Calu3 (cell line): ENCODE measurements around the gene LONRF3. TPM values are rescaled to one million over a fixed set of nuclear protein-coding genes. Genes with fewer than 3 reads are reported as not detected.
"Not testable (repeated sequence)": the region's sequence is repeated elsewhere in the genome, so short reads cannot be mapped to it uniquely, and the experiment has no call there.

Source experiments
- BruUV-seq: library from RNA; stranded (reverse); fragments of 400-500 nt; replicated peaks from 2 replicates; lab custom pipeline; 2021; lab: Mats Ljungman, UMichigan
- CTCF ChIA-PET: fragments of 300-600 bp; sonication (Branson Sonifier 250); formaldehyde crosslinking; loops from one replicate; lab custom pipeline; 2022; ENCODE audit warnings: antibody characterized with exemption; lab: Charles Lee
- DNase-seq: peaks from one replicate; pipeline ENCODE4 v3.0.0; 2022
- H3K27ac Mint-ChIP-seq: one replicate; pipeline ENCODE4 v1.8.0; 2022; ENCODE audit warnings: mixed read lengths; ENCODE audit not compliant: unreplicated experiment
- H3K27me3 Mint-ChIP-seq: one replicate; pipeline ENCODE4 v1.8.0; 2022; ENCODE audit warnings: mixed read lengths; ENCODE audit not compliant: unreplicated experiment
- H3K36me3 Mint-ChIP-seq: one replicate; pipeline ENCODE4 v1.8.0; 2022; ENCODE audit warnings: mild to moderate bottlenecking, moderate library complexity, mixed read lengths; ENCODE audit not compliant: insufficient read depth, unreplicated experiment
- H3K4me1 Mint-ChIP-seq: one replicate; pipeline ENCODE4 v1.8.0; 2022; ENCODE audit warnings: mild to moderate bottlenecking, low read depth, mixed read lengths; ENCODE audit not compliant: unreplicated experiment
- H3K4me3 Mint-ChIP-seq: one replicate; pipeline ENCODE4 v1.8.0; 2022; ENCODE audit warnings: mild to moderate bottlenecking, low read depth, moderate library complexity, mixed read lengths; ENCODE audit not compliant: unreplicated experiment
- H3K9me3 Mint-ChIP-seq: one replicate; pipeline ENCODE4 v1.8.0; 2022; ENCODE audit warnings: low read depth, mixed read lengths; ENCODE audit not compliant: unreplicated experiment
- CTCF ChIP-seq: fragments of 200-600 bp; IDR thresholded peaks from one replicate; pipeline ENCODE4 v1.8.0; 2022; ENCODE audit warnings: antibody characterized with exemption; ENCODE audit not compliant: unreplicated experiment
- intact Hi-C: fragments of 100-400 bp; cut with micrococcal nuclease; formaldehyde crosslinking; loops from one replicate; pipeline ENCODE4 v1.10.0; 2022; ENCODE audit not compliant: unreplicated experiment
- total RNA-seq: library from RNA; stranded (reverse); gene quantifications from 2 replicates; pipeline ENCODE4 v1.2.3, GENCODE V29; 2022

The LONRF3 gene
- total RNA-seq, 1 experiment from 2014 or later, result 6.7 TPM

GRCh38 chrX:118983513-118983912 lies 9.1 kb downstream of the LONRF3 start:
- Mint-ChIP-seq H3K27ac (no peak overlapping the region), H3K4me1 (no peaks in the 10 kb centered on the region), H3K27me3 (no peaks in the 10 kb centered on the region), H3K4me3 (no peak overlapping the region), H3K9me3 (no peaks in the 10 kb centered on the region), H3K36me3 (peaks cover 2% of the 10 kb centered on the region)
- CTCF ChIA-PET, result no interaction called here
- BruUV-seq, result no TSS peak
- no peak for TF ChIP-seq CTCF
- DNase-seq, result no peak
- intact Hi-C loops, result no loop called here

GRCh38 chrX:118988911-118989310 lies 14.5 kb downstream of the LONRF3 start:
- TF ChIP-seq CTCF, result no peak

GRCh38 chrX:118989886-118990285 lies 15.5 kb downstream of the LONRF3 start:
- intact Hi-C loops, result no loop called here
- BruUV-seq, result no TSS peak
- no peaks in the 10 kb centered on the region for H3K9me3 Mint-ChIP-seq
- H3K4me1 Mint-ChIP-seq, result no peaks in the 10 kb centered on the region
- no peak overlapping the region for H3K4me3 Mint-ChIP-seq
- H3K27me3 Mint-ChIP-seq, result no peaks in the 10 kb centered on the region
- no peak for TF ChIP-seq CTCF
- H3K27ac Mint-ChIP-seq, result no peak overlapping the region
- DNase-seq, result no peak
- H3K36me3 Mint-ChIP-seq, result peaks cover 17% of the 10 kb centered on the region
- CTCF ChIA-PET, result no interaction called here

More at GRCh38 chrX:118988911-118989310, 14.5 kb downstream of the LONRF3 start:
- intact Hi-C loops, result no loop called here
- Mint-ChIP-seq H3K27me3 (no peaks in the 10 kb centered on the region), H3K9me3 (no peaks in the 10 kb centered on the region), H3K4me3 (no peak overlapping the region), H3K4me1 (no peaks in the 10 kb centered on the region), H3K36me3 (peaks cover 17% of the 10 kb centered on the region), H3K27ac (no peak overlapping the region)
- CTCF ChIA-PET, result interaction anchor here (0.7 kb wide), 1 partner anchor 18 kb away, joined by 3 read pairs; no protein-coding TSS in a partner anchor
- no TSS peak for BruUV-seq
- no peak for DNase-seq

- Mint-ChIP-seq H3K27ac (no peak overlapping the region), H3K4me3 (no peak overlapping the region), H3K27me3 (no peaks in the 10 kb centered on the region), H3K36me3 (peaks cover 17% of the 10 kb centered on the region), H3K9me3 (peaks cover 2% of the 10 kb centered on the region), H3K4me1 (no peaks in the 10 kb centered on the region)
- BruUV-seq, result no TSS peak
- intact Hi-C loops, result no loop called here
- TF ChIP-seq CTCF, result no peak
- DNase-seq, result no peak
- CTCF ChIA-PET, result no interaction called here
Observed at GRCh38 chrX:118990512-118991227, 16.3 kb downstream of the LONRF3 start.

- CTCF ChIA-PET, H3K27ac Mint-ChIP-seq, H3K9me3 Mint-ChIP-seq: not testable (repeated sequence)
Observed at GRCh38 chrX:118992441-118993121, 18.2 kb downstream of the LONRF3 start.

More at GRCh38 chrX:118992441-118993121, 18.2 kb downstream of the LONRF3 start:
- BruUV-seq, H3K4me3 Mint-ChIP-seq, intact Hi-C loops, H3K4me1 Mint-ChIP-seq, DNase-seq, H3K27me3 Mint-ChIP-seq: not testable (repeated sequence)
- H3K36me3 Mint-ChIP-seq, result peaks cover 17% of the 10 kb centered on the region
